Neural cell (in vitro differentiated cells): ENCODE results near the gene MTMR8. TPM values are rescaled to one million over a fixed set of nuclear protein-coding genes. Genes with fewer than 3 reads are reported as not detected.

ENCODE experiments used
- H2AFZ ChIP-seq: fragments of 200-600, 300-800 bp; sonication (generic), shearing (Covaris generic); 2 replicates; pipeline ENCODE4 v1.6.0; 2014; ENCODE audit warnings: low read depth, mild to moderate bottlenecking, antibody characterized with exemption, low read length, moderate library complexity
- H3F3A ChIP-seq: fragments of 200-600 bp; shearing (Covaris generic); 2 replicates; pipeline ENCODE4 v1.6.1; 2016; ENCODE audit warnings: mild to moderate bottlenecking, moderate library complexity, mixed read lengths, antibody characterized with exemption, low read length; ENCODE audit not compliant: insufficient read depth, poor library complexity, severe bottlenecking
- H3K27ac ChIP-seq: fragments of 200-600, 300-800 bp; sonication (generic), shearing (Covaris generic); 2 replicates; pipeline ENCODE4 v1.5.1; 2014; ENCODE audit warnings: mild to moderate bottlenecking, low read length, moderate library complexity
- H3K27me3 ChIP-seq: fragments of 300-800, 200-600 bp; sonication (generic), shearing (Covaris generic); 2 replicates; pipeline ENCODE4 v1.6.0; 2014; ENCODE audit warnings: mild to moderate bottlenecking, low read depth, low read length, moderate library complexity; ENCODE audit not compliant: insufficient read depth
- H3K36me3 ChIP-seq: fragments of 300-800, 200-600 bp; sonication (generic), shearing (Covaris generic); 2 replicates; pipeline ENCODE4 v1.5.1; 2014; ENCODE audit warnings: mild to moderate bottlenecking, antibody characterized with exemption, low read length, moderate library complexity; ENCODE audit not compliant: insufficient read depth
- H3K4me2 ChIP-seq: fragments of 300-800, 200-600 bp; sonication (generic), shearing (Covaris generic); 2 replicates; pipeline ENCODE4 v1.6.0; 2014; ENCODE audit warnings: mild to moderate bottlenecking, low read length
- H3K4me3 ChIP-seq: fragments of 300-800, 200-600 bp; sonication (generic), shearing (Covaris generic); 2 replicates; pipeline ENCODE4 v1.5.1; 2014; ENCODE audit warnings: mild to moderate bottlenecking, low read length, moderate library complexity
- H3K79me2 ChIP-seq: fragments of 200-600 bp; shearing (Covaris generic); replicated peaks from 2 replicates; pipeline ENCODE4 v1.6.0; 2014; ENCODE audit warnings: mild to moderate bottlenecking, low read length, moderate library complexity; ENCODE audit not compliant: insufficient read depth
- H3K9ac ChIP-seq: fragments of 300-800, 200-600 bp; sonication (generic), shearing (Covaris generic); 2 replicates; pipeline ENCODE4 v1.6.1; 2016; ENCODE audit warnings: mild to moderate bottlenecking, low read length, mixed read lengths
- H3K9me2 ChIP-seq: fragments of 200-600 bp; shearing (Covaris generic); 2 replicates; pipeline ENCODE4 v1.6.1; 2016; ENCODE audit warnings: mild to moderate bottlenecking, low read length, mixed read lengths; ENCODE audit not compliant: insufficient read depth
- H3K9me3 ChIP-seq: fragments of 200-600, 300-800 bp; sonication (generic), shearing (Covaris generic); 2 replicates; pipeline ENCODE4 v1.6.1; 2016; ENCODE audit warnings: mild to moderate bottlenecking, mixed run types, low read length, moderate library complexity, mixed read lengths
- H4K20me1 ChIP-seq: fragments of 200-600 bp; shearing (Covaris generic); 2 replicates; pipeline ENCODE4 v1.6.1; 2016; ENCODE audit warnings: mild to moderate bottlenecking, mixed run types; ENCODE audit not compliant: insufficient read depth
- CTCF ChIP-seq: fragments of 450-650 bp; IDR thresholded peaks from 2 replicates; pipeline ENCODE4 v1.5.1; 2014; ENCODE audit warnings: antibody characterized with exemption, mild to moderate bottlenecking, moderate library complexity; ENCODE audit not compliant: poor library complexity, severe bottlenecking
- EP300 ChIP-seq: fragments of 450-650 bp; conservative IDR thresholded peaks from 2 replicates; pipeline ENCODE4 v1.6.1; 2014; ENCODE audit warnings: antibody characterized with exemption, mild to moderate bottlenecking, moderate library complexity; ENCODE audit not compliant: poor library complexity, severe bottlenecking
- EZH2 ChIP-seq: fragments of 200-600, 300-800 bp; shearing (Covaris generic), sonication (generic); IDR thresholded peaks from 2 replicates; pipeline ENCODE4 v1.6.1; 2014; ENCODE audit warnings: antibody characterized with exemption, low read length, borderline replicate concordance, mild to moderate bottlenecking; ENCODE audit not compliant: insufficient read depth, poor library complexity, severe bottlenecking
- MXI1 ChIP-seq: fragments of 450-650 bp; conservative IDR thresholded peaks from 2 replicates; pipeline ENCODE4 v1.6.1; 2014; ENCODE audit warnings: antibody characterized with exemption, mild to moderate bottlenecking; ENCODE audit not compliant: poor library complexity, severe bottlenecking
- POLR2AphosphoS5 ChIP-seq: IDR thresholded peaks from 2 replicates; pipeline ENCODE4 v1.6.1; 2012
- RAD21 ChIP-seq: fragments of 450-650 bp; conservative IDR thresholded peaks from 2 replicates; pipeline ENCODE4 v1.6.1; 2014; ENCODE audit warnings: antibody characterized with exemption, mild to moderate bottlenecking, moderate library complexity
- REST ChIP-seq: IDR thresholded peaks from 2 replicates; pipeline ENCODE4 v1.6.1; 2012; ENCODE audit warnings: borderline replicate concordance
- SMC3 ChIP-seq: fragments of 450-650 bp; conservative IDR thresholded peaks from 2 replicates; pipeline ENCODE4 v1.6.1; 2014; ENCODE audit warnings: antibody characterized with exemption, mild to moderate bottlenecking, moderate library complexity; ENCODE audit not compliant: poor library complexity
- TAF1 ChIP-seq: IDR thresholded peaks from 2 replicates; pipeline ENCODE4 v1.6.1; 2012; ENCODE audit warnings: low read depth
- polyA plus RNA-seq: library from polyadenylated mRNA; depleted of rRNA; stranded (reverse); fragments of >200 nt; gene quantifications from 2 replicates; pipeline ENCODE4 v1.2.3, GENCODE V29; 2014

Gene MTMR8
- polyA plus RNA-seq, 1 donor from 2014 or later = 1.8 TPM

GRCh38 chrX:64291123-64291522, 104.1 kb downstream of the MTMR8 start:
- Histone ChIP-seq H3K36me3 (no peaks in the 10 kb centered on the region), H3K27me3 (no peaks in the 10 kb centered on the region), H2AFZ (no peak overlapping the region), H3K4me2 (no peak overlapping the region), H3K27ac (no peak overlapping the region), H3K9me3 (no peaks in the 10 kb centered on the region), H4K20me1 (no peaks in the 10 kb centered on the region), H3K9me2 (no peaks in the 10 kb centered on the region), H3K79me2 (no peaks in the 10 kb centered on the region), H3K4me3 (no peak overlapping the region), H3K9ac (no peak overlapping the region), H3F3A (no peaks in the 10 kb centered on the region)
- TF ChIP-seq SMC3 (no peak), REST (no peak), POLR2AphosphoS5 (no peak), MXI1 (no peak), CTCF (no peak), EZH2 (no peak), TAF1 (no peak), RAD21 (no peak), EP300 (no peak)

GRCh38 chrX:64265265-64265664, 130.0 kb downstream of the MTMR8 start:
- TF ChIP-seq EZH2 (no peak), CTCF (no peak), TAF1 (no peak), REST (no peak), SMC3 (no peak), RAD21 (no peak)
- Histone ChIP-seq H3K9me3 (no peaks in the 10 kb centered on the region), H3K9ac (no peak overlapping the region), H3K27me3 (no peaks in the 10 kb centered on the region), H3K4me3 (no peak overlapping the region), H3F3A (no peaks in the 10 kb centered on the region), H4K20me1 (no peaks in the 10 kb centered on the region), H3K79me2 (no peaks in the 10 kb centered on the region), H3K9me2 (no peaks in the 10 kb centered on the region), H2AFZ (no peak overlapping the region), H3K27ac (no peak overlapping the region), H3K4me2 (no peak overlapping the region), H3K36me3 (no peaks in the 10 kb centered on the region)
